GM10248 (cell line): ENCODE results near the gene KIDINS220.

Source experiments
- CTCF ChIA-PET: fragments of 300-600 bp; sonication (Branson Sonifier 250); formaldehyde crosslinking; extraction: SDS; loops from one replicate; lab custom pipeline; 2021; ENCODE audit warnings: antibody characterized with exemption; lab: Yijun Ruan, JAX
- POLR2A ChIA-PET: fragments of 350-650 bp; sonication (Branson Sonifier 250); formaldehyde crosslinking; extraction: SDS; loops from one replicate; lab custom pipeline; 2020; ENCODE audit warnings: antibody characterized with exemption; lab: Yijun Ruan, JAX
- DNase-seq: peaks from one replicate; pipeline ENCODE4 v3.0.0; 2012; ENCODE audit errors: extremely low spot score
- TF ChIP-seq, protein P1 (sequence below): IDR thresholded peaks from 2 replicates; pipeline ENCODE4 v1.5.1; 2012; ENCODE audit warnings: mild to moderate bottlenecking, low read depth; ENCODE audit errors: extremely low read depth, missing control alignments, control extremely low read depth

The KIDINS220 gene

DNA sequence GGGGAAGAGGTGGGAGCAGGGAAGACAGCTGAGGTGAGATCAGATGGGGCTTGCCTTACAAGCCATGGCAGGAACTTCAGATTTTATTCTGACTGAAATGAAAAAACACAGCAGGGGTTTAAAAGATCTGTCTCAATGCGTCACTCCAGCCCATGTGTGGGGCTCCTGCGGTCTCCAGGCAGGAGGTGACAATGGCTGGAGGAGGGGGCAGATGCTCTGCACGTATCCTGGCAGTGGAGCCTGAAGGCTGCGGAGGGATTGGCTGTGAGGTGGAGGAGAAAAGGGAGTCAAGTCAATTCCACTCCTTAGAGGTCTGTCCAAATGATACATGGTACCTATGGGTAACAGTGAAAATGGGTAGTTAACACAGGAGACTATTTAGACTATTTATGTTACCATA, 40.5 kb upstream of the KIDINS220 start:
- DNase-seq = no peak
- ChIA-PET CTCF (interaction anchor here (0.9 kb wide), 1 partner anchor 14 kb away, joined by 3 read pairs; no protein-coding TSS in a partner anchor), POLR2A (no interaction called here)
- TF ChIP-seq, protein P1, sequence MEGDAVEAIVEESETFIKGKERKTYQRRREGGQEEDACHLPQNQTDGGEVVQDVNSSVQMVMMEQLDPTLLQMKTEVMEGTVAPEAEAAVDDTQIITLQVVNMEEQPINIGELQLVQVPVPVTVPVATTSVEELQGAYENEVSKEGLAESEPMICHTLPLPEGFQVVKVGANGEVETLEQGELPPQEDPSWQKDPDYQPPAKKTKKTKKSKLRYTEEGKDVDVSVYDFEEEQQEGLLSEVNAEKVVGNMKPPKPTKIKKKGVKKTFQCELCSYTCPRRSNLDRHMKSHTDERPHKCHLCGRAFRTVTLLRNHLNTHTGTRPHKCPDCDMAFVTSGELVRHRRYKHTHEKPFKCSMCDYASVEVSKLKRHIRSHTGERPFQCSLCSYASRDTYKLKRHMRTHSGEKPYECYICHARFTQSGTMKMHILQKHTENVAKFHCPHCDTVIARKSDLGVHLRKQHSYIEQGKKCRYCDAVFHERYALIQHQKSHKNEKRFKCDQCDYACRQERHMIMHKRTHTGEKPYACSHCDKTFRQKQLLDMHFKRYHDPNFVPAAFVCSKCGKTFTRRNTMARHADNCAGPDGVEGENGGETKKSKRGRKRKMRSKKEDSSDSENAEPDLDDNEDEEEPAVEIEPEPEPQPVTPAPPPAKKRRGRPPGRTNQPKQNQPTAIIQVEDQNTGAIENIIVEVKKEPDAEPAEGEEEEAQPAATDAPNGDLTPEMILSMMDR = no peak

DNA sequence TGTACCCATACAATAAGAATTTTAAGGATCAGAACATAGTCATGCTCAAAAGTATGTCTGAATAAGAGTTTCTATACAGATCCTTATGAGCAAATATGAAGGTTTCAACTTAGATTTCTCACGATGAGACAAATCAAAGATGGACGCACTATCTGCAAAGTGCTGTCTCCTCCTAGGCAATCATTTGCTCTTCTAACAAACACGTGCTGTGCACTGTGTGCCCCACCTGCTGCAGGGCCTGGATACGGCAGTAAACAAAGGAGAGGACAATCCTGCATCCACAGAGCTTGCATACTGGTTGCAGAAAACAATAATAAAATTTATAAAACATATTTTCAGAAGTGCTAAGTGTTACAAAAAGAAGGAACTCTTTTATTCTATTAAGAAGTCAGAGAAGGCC, 39.9 kb upstream of the KIDINS220 start:
- DNase-seq = no peak
- CTCF ChIA-PET = interaction anchor here (1.7 kb wide), 1 partner anchor 14 kb away, joined by 6 read pairs; no protein-coding TSS in a partner anchor

GRCh38 chr2:8876628-8877027, 39.2 kb upstream of the KIDINS220 start:
- DNase-seq = no peak
- POLR2A ChIA-PET = no interaction called here
- TF ChIP-seq, protein P1 = no peak
- CTCF ChIA-PET = interaction anchor here (1.7 kb wide), 1 partner anchor 13 kb away, joined by 6 read pairs; no protein-coding TSS in a partner anchor

More for the DNA sequence above, 39.9 kb upstream of the KIDINS220 start:
- POLR2A ChIA-PET = no interaction called here
- TF ChIP-seq, protein P1 = no peak

GRCh38 chr2:8872821-8873432, 35.5 kb upstream of the KIDINS220 start:
- CTCF ChIA-PET = interaction anchor here (0.7 to 3.8 kb wide), 24 partner anchors 9 to 270 kb away, joined by 3 to 23 read pairs (median 4); no protein-coding TSS in a partner anchor
- POLR2A ChIA-PET = no interaction called here
- TF ChIP-seq, protein P1 = peak; percentile 37
- DNase-seq = peak; percentile 46

GRCh38 chr2:8870441-8870840, 33.0 kb upstream of the KIDINS220 start:
- ChIA-PET CTCF (interaction anchor here (1.9 kb wide), 1 partner anchor 272 kb away, joined by 6 read pairs; no protein-coding TSS in a partner anchor), POLR2A (no interaction called here)
- DNase-seq = no peak
- TF ChIP-seq, protein P1 = no peak

DNA sequence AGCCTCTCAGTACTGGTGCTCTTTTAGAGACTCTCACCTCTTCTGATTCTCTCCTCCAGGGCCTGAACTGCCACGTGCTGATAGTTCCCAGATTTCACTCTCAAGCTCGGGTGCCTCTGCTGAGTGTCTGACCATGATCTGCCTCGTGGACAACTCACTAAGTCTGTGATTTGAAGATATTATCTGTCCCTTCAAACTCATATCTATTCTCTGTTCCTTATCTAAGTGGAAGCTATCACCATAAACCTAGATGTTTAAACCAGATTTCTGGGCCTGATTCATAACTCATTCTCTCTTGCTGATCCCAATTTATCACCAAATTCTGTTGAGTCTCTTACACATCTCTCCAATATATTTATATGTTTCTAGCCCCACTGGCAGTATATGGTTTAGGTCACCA, 29.9 kb upstream of the KIDINS220 start:
- no peak for DNase-seq
- TF ChIP-seq, protein P1 = no peak
- CTCF ChIA-PET = interaction anchor here (1.0 to 2.0 kb wide), 4 partner anchors 9 to 23 kb away, joined by 3 to 4 read pairs (median 3); no protein-coding TSS in a partner anchor
- POLR2A ChIA-PET = no interaction called here
